Measurements from ENCODE around the gene C1orf74.
A peak's percentile ranks its signal among the peaks of the same experiment; 100 is the strongest.

Gene C1orf74

DNA sequence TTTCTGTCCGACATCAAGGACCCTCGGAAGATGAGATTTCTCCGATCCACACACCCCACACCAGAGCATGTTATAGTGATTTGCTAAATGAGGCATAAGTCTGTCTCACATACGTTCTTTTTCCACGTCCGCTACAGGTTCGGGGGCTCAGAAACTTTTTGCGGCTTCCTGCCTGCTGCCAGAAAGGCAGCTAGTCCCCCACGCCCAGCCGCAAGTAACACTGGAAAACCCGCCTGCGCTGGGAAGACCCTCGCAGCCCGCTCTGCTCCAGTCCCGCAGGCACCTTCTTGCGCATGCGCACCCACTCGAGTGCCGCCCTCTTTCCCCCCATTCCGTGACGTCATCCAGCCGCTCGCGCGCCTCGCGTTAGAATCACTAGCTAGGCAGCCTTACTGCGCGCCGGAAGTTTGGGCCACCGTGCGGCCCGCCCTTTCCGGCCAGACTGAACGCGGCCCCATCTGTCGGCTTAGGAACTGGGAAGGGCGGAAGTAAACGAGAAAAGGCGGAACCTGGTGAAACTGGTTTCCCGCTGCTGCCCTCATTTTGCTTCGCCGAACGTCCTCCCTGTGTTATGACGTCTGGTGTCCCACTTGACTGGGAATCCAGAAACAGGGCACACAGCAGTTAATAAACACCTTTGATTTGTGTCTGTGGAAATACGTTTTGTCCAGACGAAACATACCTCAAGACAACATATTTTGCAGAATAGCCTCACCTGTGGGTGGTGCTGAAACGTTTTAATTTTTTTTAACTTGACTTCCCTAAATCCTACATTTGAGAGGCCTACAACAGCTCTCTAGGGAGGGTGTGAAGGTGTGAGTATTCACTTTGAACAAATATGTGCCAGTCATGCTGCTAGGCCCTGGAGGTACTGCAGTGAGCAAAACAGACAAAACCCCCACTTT is at the start of gene C1orf74:
Gene C1orf74, minus strand, starts transcription at position 295 of the 905 bp plus-strand sequence. CDS start 925 bp downstream, outside the sequence.
- peak; percentile 99 for DNase-seq

DNA sequence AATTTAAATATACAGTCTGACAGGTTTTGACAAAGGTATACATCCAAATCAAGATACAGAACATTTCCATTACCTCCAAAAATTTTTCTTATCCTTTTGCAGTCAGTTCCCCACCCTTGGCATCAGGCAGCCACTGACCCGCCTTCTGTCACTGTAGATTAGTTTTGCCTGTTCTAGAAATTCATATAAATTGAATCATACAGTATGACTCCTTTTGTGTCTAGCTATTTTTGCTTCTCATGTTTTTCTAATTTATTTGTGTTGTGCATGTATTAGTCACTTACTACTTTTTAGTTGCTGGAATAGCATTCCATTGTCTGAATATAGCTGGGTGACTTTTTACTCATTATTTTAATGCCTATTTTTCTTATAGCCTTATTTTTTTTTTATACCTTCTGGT is 47.3 kb upstream of the C1orf74 start:
- DNase-seq = no peak

- DNase-seq = no peak
Measured at GRCh38 chr1:209830722-209831121, 46.4 kb upstream of the C1orf74 start.

DNA sequence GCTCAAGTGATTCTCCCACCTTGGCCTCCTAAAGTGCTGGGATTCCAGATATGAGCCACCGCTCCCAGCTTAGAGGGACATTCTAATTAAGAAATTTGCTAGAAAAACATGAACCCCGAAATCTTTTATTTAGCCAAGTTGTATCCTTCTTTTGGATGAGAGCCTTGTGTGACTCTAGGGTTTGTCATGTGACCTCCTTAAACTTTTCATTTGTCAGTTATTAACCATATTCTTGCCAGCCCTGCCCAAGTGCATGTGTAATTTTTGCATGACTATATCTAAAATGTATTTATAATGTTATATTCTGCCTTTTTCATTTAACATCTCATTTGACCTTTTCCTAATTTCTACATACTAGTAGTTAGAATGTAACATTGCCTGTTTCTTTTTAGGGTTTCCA is 45.4 kb upstream of the C1orf74 start:
- DNase-seq = no peak

GRCh38 chr1:209827384-209828262 is 43.3 kb upstream of the C1orf74 start, which contains the start of gene UTP25:
TSS of gene UTP25 (plus strand) at chr1:209827972. CDS start at chr1:209828064, 92 bp downstream.
- DNase-seq = peak; percentile 88

GRCh38 chr1:209825591-209826434 is 41.5 kb upstream of the C1orf74 start:
- no peak for DNase-seq

DNA sequence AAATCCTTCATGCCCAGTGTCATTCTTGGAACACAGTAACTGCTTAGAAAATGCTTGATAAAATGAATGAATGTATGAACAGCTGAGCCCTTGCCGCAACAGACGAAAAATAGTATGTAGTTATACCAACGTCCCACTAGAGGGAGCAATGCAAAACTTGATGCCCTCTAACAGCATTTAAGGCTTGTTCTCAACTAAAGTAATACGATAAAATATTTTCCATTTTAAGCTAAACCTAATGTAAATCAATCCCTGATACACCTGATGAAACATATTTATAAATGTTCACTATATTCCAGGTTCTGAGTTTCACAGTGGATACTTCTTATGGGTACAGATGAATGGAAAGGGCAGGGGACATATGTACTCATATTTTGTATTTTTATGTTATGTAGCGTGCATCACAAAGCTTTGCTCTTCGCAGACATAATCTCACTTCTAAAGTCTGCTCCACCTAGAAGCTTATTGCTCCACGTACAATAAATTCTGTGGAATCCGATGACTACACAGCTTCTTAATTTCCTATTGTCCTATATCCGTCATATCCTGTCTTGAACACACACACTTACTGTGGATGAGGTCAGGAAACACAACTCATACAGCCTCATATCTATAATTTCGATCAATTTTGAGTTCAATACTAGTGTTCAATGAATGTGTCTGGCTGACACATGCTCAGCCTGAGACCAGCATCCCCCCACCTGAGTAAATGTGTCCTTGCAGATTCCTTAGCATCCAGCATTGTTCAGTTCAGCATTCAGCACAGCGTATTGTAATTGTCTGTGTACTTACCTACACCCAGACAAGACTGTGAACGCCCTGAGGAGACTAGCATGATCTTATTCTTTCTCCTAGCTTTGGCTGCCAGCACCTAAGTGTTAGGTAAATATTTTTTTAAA is 39.0 kb upstream of the C1orf74 start:
- no peak for DNase-seq

GRCh38 chr1:209822706-209823105 is 38.3 kb upstream of the C1orf74 start:
- no peak for DNase-seq

GRCh38 chr1:209820986-209821385 is 36.6 kb upstream of the C1orf74 start:
- no peak for DNase-seq

GRCh38 chr1:209819058-209819457 is 34.7 kb upstream of the C1orf74 start:
- DNase-seq = no peak

DNA sequence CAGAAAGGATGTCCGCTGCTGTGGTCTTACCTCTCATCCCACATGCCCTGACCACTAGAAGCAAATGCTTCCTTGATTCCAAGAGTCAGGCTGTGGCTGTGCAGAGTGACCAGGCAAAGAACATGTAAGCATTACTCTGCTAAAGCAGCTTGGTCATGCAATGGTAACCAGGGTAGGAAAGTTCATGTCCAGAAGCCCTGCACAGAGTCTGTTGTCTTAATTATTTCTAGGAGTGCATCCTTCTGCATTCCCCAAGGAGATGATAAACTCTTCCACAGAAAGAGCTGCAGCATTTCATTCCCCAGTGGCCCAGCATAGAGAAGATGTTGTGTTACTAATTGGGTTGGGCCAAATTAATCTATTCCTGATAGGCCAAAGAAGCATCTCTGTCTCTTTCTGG is 33.3 kb upstream of the C1orf74 start:
- DNase-seq = no peak

GRCh38 chr1:209816923-209817322 is 32.6 kb upstream of the C1orf74 start:
- DNase-seq = no peak

- no peak for DNase-seq
Measured at GRCh38 chr1:209815931-209816341, 31.6 kb upstream of the C1orf74 start.

GRCh38 chr1:209815490-209815889 is 31.1 kb upstream of the C1orf74 start:
- DNase-seq = no peak

DNA sequence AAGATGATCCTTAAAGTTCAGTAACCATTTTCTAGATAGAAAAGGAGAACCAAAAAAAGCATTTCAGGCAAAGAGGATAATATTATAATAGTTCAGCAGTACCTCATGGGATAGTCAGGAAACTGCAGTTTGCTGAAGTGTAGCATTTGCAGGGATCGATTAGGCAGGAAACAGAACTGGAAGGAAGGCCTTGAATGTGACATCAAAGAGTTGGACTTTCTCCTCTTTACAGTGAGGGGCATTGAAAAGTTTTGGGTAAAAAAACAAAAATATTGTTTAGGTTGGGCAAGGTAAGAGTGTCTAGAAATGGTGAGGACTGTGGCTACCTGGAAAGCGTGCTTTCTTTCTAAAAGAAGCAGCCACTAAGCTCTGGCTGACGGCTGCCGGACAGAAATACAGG is 29.5 kb upstream of the C1orf74 start:
- DNase-seq = no peak

DNA sequence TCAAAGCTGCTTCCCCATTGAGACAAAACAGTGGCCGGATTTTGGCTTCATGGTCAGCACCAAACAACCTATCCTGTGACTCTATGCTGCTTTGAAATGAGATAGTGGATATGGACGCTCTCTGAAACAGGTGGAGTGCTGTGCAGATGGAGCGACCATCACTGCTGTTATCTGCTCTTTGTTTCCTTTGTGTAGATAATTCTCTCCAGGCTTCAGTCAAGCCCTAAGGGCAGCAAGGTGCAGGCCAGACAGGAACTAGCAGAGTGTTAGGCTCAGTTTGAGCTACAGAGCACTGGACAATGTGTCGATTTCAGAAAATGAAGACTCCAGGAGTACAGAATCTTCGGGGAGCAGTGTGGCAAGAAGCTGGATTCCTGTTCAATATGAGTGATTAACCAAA is 26.4 kb upstream of the C1orf74 start:
- no peak for DNase-seq

DNA sequence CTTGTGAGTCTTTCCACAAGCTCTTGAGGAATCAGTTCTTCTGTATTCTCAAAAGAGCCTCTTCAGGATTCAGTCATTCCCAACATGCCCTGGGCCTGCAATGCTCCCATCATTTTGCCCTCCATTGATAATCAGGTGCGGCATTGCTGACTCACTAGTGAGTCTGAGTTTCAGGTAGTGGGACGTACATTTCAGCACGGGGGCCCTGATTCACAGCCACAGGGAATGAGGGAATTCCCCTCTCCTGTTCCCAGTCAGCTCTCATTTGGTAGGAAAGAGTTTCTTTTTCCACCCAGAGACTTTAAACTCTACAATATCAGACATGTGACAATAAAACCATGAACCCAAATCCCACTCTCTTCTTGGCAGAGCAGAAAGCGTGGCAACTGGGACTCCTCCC is 25.3 kb upstream of the C1orf74 start:
- no peak for DNase-seq

- DNase-seq = no peak
Measured at GRCh38 chr1:209808059-209808581, 23.8 kb upstream of the C1orf74 start.

- no peak for DNase-seq
Measured at GRCh38 chr1:209807509-209807908, 23.1 kb upstream of the C1orf74 start.

DNA sequence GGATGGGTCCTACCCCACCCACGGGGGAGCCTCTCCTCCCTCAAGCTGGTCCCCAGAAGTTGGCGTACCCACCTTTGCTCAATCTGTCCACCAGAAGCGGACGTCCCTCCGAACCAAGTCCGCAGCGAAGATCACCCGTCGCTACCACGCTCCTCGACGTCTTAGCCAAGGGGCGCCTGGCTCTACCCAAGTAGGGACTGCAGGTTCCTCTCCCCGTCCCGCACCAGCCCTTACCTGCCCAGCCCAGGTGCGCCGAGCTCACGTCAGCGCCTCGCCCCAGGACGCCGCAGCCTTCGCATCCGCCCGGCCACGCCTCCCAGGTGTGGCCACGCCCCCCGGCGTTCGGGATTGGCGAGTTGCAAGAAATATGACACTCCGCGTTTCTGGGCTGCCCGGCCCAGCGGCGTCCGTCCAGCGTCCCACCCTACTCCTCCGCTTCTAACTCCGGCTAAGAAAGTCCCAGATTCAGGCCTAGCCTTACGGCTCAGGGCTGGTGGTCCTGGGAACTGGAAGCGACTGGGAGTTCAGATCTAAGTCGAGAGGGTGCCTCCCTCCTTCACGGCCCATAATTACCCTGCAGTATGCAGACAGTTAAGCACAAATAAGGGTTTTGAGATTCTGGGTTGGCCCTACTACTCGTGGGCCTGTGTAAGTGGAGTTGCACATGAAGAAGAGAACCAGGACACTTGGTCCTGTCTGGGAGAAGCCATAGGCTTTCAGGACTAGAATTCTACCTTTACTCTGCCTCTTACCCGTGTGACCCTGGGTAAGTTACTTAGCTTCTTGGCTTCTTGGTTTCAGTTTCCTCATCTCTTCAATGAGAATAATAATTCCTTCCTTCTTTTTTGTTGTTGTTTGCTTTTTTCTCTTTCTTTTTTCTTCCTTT is 21.8 kb upstream of the C1orf74 start, which contains the start of gene IRF6:
Gene IRF6, minus strand, starts transcription at position 268 of the 886 bp plus-strand sequence. CDS start 4,729 bp downstream, outside the sequence.
- DNase-seq = peak; percentile 64
